ENCODE measurements around the gene PLEKHG3.

GRCh38 chr14:64701660-64702059, 2.6 kb upstream of the PLEKHG3 start:
- TF ChIP-seq SUZ12 (IDR thresholded peaks at IDR 0.05; ENCODE audit: extremely low read depth, insufficient read depth, insufficient read length) (no peak), YY1 (IDR thresholded peaks at IDR 0.05; ENCODE audit: insufficient read depth, insufficient read length) (no peak), ZNF274 (IDR thresholded peaks at IDR 0.05; ENCODE audit: low read depth, low read length) (no peak)
